ENCODE data around the gene MYH9.

DNA sequence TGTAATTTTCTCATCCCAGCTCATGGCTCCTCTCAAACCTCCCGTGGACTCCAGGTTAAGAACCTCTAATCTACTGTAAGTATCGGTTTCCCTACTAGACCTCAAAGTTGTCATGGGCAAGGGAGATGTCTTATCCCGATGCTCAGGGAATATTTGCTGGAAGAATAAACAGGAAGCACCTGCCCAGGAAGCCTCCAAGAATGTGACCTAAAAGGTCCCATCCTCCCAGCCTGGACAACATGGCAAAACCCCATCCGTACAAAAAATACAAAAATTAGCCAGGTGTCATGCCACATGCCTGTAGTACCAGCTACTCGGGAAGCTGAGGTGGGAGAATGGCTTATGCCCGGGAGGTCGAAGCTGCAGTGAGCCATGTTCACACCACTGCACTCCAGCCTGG, 72.4 kb downstream of the MYH9 start:
- TF ChIP-seq, protein P1, sequence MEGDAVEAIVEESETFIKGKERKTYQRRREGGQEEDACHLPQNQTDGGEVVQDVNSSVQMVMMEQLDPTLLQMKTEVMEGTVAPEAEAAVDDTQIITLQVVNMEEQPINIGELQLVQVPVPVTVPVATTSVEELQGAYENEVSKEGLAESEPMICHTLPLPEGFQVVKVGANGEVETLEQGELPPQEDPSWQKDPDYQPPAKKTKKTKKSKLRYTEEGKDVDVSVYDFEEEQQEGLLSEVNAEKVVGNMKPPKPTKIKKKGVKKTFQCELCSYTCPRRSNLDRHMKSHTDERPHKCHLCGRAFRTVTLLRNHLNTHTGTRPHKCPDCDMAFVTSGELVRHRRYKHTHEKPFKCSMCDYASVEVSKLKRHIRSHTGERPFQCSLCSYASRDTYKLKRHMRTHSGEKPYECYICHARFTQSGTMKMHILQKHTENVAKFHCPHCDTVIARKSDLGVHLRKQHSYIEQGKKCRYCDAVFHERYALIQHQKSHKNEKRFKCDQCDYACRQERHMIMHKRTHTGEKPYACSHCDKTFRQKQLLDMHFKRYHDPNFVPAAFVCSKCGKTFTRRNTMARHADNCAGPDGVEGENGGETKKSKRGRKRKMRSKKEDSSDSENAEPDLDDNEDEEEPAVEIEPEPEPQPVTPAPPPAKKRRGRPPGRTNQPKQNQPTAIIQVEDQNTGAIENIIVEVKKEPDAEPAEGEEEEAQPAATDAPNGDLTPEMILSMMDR (conservative IDR thresholded peaks at IDR 0.05; ENCODE audit: low read depth, low read length) = no peak
- TF ChIP-seq EZH2 (IDR thresholded peaks at IDR 0.05; ENCODE audit: borderline replicate concordance, low read depth, low read length, poor library complexity, severe bottlenecking) = no peak

All from A673 (cell line).